ENCODE data around the gene USP32.
"Not testable (repeated sequence)": the region's sequence is repeated elsewhere in the genome, so short reads cannot be mapped to it uniquely, and the experiment has no call there.

Gene USP32

GRCh38 chr17:60186372-60186771 lies 205.6 kb downstream of the USP32 start:
- H3K4me2 ChIP-seq (ENCODE audit: low read length); H3K9me3 ChIP-seq (ENCODE audit: control insufficient read depth, low read length); H3K9ac ChIP-seq; H2AFZ ChIP-seq; H3K4me1 ChIP-seq; H3K27ac ChIP-seq; H3K27me3 ChIP-seq (ENCODE audit: control insufficient read depth, insufficient read depth, low read length); H3K36me3 ChIP-seq (ENCODE audit: control insufficient read depth, insufficient read depth, low read length); H3K4me3 ChIP-seq (ENCODE audit: low read depth, low read length); H3K79me2 ChIP-seq: not testable (repeated sequence)

- not testable (repeated sequence) for H2AFZ ChIP-seq; H3K36me3 ChIP-seq (ENCODE audit: control insufficient read depth, insufficient read depth, low read length); H3K4me3 ChIP-seq (ENCODE audit: low read depth, low read length); H3K9ac ChIP-seq; H3K4me1 ChIP-seq; H3K27me3 ChIP-seq (ENCODE audit: control insufficient read depth, insufficient read depth, low read length); H3K4me2 ChIP-seq (ENCODE audit: low read length); H3K9me3 ChIP-seq (ENCODE audit: control insufficient read depth, low read length); H3K27ac ChIP-seq; H3K79me2 ChIP-seq
Observed at GRCh38 chr17:60180380-60180779, 211.6 kb downstream of the USP32 start.

GRCh38 chr17:60178180-60178579 lies 213.8 kb downstream of the USP32 start:
- not testable (repeated sequence) for H3K36me3 ChIP-seq (ENCODE audit: control insufficient read depth, insufficient read depth, low read length); H3K4me2 ChIP-seq (ENCODE audit: low read length)

GRCh38 chr17:60176763-60177162 lies 215.2 kb downstream of the USP32 start:
- not testable (repeated sequence) for H3K36me3 ChIP-seq (ENCODE audit: control insufficient read depth, insufficient read depth, low read length); H3K27ac ChIP-seq; H3K4me3 ChIP-seq (ENCODE audit: low read depth, low read length); H2AFZ ChIP-seq; H3K27me3 ChIP-seq (ENCODE audit: control insufficient read depth, insufficient read depth, low read length); H3K4me2 ChIP-seq (ENCODE audit: low read length); H3K9ac ChIP-seq; H3K79me2 ChIP-seq; H3K4me1 ChIP-seq; H3K9me3 ChIP-seq (ENCODE audit: control insufficient read depth, low read length)

More at GRCh38 chr17:60178180-60178579, 213.8 kb downstream of the USP32 start:
- H3K9me3 ChIP-seq (ENCODE audit: control insufficient read depth, low read length); H3K4me3 ChIP-seq (ENCODE audit: low read depth, low read length); H3K4me1 ChIP-seq; H3K79me2 ChIP-seq; H2AFZ ChIP-seq; H3K27ac ChIP-seq; H3K27me3 ChIP-seq (ENCODE audit: control insufficient read depth, insufficient read depth, low read length); H3K9ac ChIP-seq: not testable (repeated sequence)

- not testable (repeated sequence) for H2AFZ ChIP-seq; H3K27ac ChIP-seq; H3K4me2 ChIP-seq (ENCODE audit: low read length); H3K27me3 ChIP-seq (ENCODE audit: control insufficient read depth, insufficient read depth, low read length); H3K4me1 ChIP-seq; H3K4me3 ChIP-seq (ENCODE audit: low read depth, low read length); H3K36me3 ChIP-seq (ENCODE audit: control insufficient read depth, insufficient read depth, low read length); H3K9me3 ChIP-seq (ENCODE audit: control insufficient read depth, low read length); H3K9ac ChIP-seq; H3K79me2 ChIP-seq
- TF ChIP-seq CTCF (IDR thresholded peaks at IDR 0.05): peak; percentile 30
Observed at GRCh38 chr17:60174767-60175166, 217.2 kb downstream of the USP32 start.

GRCh38 chr17:60174035-60174434 lies 217.9 kb downstream of the USP32 start:
- Histone ChIP-seq H3K4me3 (ENCODE audit: low read depth, low read length) (no peak overlapping the region), H2AFZ (no peak overlapping the region), H3K4me1 (peaks cover 5% of the 10 kb centered on the region), H3K4me2 (ENCODE audit: low read length) (no peak overlapping the region), H3K9ac (no peak overlapping the region), H3K9me3 (ENCODE audit: control insufficient read depth, low read length) (no peaks in the 10 kb centered on the region), H3K79me2 (no peaks in the 10 kb centered on the region), H3K27ac (no peak overlapping the region), H3K36me3 (ENCODE audit: control insufficient read depth, insufficient read depth, low read length) (no peaks in the 10 kb centered on the region), H3K27me3 (ENCODE audit: control insufficient read depth, insufficient read depth, low read length) (no peaks in the 10 kb centered on the region)
- TF ChIP-seq CTCF (IDR thresholded peaks at IDR 0.05): no peak

GRCh38 chr17:60173304-60173819 lies 218.6 kb downstream of the USP32 start:
- H3K4me1 ChIP-seq: peaks cover 5% of the 10 kb centered on the region
- no peaks in the 10 kb centered on the region for H3K27me3 ChIP-seq (ENCODE audit: control insufficient read depth, insufficient read depth, low read length)
- H3K9ac ChIP-seq: no peak overlapping the region
- H3K79me2 ChIP-seq: no peaks in the 10 kb centered on the region
- no peaks in the 10 kb centered on the region for H3K9me3 ChIP-seq (ENCODE audit: control insufficient read depth, low read length)
- H3K36me3 ChIP-seq (ENCODE audit: control insufficient read depth, insufficient read depth, low read length): no peaks in the 10 kb centered on the region
- H2AFZ ChIP-seq: no peak overlapping the region
- H3K4me2 ChIP-seq (ENCODE audit: low read length): no peak overlapping the region
- H3K27ac ChIP-seq: no peak overlapping the region
- no peak overlapping the region for H3K4me3 ChIP-seq (ENCODE audit: low read depth, low read length)
- TF ChIP-seq CTCF (IDR thresholded peaks at IDR 0.05): no peak

Data from parathyroid adenoma (tissue), 2 donors.